GM18511 (cell line): ENCODE measurements around the gene SLC15A5.

Experiments
- ATAC-seq: cut with Tn5 transposase; IDR thresholded peaks from one replicate; pipeline ENCODE4 v1.9.1; 2021; ENCODE audit warnings: mild to moderate bottlenecking, moderate library complexity; ENCODE audit not compliant: unreplicated experiment

The SLC15A5 gene, protein sequence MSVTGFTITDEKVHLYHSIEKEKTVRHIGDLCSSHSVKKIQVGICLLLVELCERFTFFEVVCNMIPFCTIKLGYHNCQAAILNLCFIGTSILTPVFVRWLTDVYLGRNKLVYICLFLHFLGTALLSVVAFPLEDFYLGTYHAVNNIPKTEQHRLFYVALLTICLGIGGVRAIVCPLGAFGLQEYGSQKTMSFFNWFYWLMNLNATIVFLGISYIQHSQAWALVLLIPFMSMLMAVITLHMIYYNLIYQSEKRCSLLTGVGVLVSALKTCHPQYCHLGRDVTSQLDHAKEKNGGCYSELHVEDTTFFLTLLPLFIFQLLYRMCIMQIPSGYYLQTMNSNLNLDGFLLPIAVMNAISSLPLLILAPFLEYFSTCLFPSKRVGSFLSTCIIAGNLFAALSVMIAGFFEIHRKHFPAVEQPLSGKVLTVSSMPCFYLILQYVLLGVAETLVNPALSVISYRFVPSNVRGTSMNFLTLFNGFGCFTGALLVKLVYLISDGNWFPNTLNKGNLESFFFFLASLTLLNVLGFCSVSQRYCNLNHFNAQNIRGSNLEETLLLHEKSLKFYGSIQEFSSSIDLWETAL

DNA sequence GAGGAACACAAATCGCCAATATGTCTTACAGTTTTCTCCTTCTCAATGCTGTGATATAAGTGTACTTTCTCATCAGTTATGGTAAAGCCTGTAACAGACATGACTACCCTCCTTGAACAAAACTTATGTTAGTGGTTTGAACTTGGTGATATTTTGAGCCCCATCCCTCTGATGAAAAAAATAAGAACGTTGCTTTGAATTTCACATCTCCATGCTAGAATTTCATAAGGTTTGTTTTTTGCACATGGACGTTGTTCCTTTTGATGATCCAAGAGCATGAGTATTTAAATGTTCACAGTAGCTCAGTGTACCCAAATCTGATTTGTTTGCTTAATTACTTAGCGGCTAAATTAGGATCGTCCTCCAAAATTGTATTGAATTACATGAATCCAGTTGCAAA is at the start of gene SLC15A5:
Gene SLC15A5, minus strand, starts transcription at position 101 of the 400 bp plus-strand sequence. Its CDS starts 0 bp downstream, at position 101.
- ATAC-seq, result no peak

DNA sequence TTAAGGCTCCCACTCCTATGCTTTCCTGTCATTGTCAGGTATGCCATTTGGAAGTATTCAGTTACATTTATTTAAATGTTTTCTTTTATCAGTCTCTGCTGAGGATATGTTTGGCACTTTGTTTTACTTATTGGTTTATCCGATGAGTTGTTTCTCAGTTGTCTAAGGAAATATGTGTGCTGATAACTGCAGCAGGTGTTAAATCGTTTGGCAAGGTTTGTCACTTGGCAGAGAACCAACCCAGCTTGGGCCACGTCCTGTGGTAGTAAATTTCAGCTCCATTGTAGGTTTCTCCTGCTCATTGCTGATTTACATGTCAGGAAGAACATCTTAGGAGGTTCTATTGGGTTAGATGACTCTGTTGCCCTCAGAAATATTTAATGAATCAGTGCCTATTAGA is 47.9 kb upstream of the SLC15A5 start:
- no peak for ATAC-seq

DNA sequence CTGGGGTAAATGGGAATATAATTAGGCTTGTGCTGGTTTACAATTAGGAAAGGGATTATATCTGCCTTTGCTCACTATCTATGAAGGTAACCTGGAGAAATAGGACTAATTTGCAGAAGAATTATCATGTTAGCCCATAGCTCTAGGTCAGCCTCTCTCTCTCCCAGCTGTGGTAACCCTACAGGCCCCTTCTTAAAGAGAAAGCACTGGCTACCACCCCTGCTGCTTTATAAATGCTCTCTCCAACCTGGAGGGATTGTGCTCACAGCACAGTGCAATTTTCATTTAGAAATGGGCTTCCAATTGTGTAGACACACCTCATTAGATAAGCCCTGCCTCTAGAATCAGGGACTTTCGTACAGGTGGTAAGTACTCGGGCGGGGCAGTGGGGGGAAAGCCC is 47.3 kb upstream of the SLC15A5 start:
- no peak for ATAC-seq

DNA sequence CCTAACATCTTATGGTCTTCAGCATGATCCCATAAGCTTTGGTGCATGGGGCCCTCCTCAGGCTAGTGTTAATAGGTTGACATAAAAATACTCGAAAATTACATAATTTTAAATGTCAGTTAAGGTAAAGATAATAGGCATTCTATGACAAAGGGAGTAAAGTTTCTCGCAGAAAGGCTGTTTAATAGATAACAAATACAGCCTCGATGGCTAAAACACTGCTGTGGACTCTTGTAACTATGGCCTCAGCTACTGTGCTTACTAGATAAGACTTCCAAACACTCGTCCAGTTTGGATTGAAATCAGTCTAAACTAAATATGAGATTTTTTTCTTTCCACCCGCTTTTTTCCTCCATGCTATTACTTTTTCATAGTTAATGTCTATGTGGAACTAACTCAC is 46.8 kb upstream of the SLC15A5 start:
- no peak for ATAC-seq

DNA sequence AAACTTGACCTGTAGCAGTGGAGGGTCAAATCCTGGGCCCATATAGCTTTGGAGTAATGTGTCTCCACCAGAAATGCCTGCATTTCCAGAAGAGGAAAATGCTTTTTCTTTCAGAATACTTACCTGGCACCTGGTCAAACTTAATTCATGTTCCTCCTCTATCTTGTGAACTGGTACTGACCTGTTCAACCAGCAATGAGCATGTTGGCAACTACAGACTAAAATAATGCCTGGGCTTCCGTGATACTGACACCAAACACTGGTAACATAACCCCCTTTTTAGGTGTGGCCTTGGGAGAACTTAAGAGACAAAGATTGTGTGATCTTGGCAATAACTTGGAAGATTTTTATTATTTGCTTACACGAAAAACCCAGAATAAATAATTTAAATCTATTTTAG is 46.2 kb upstream of the SLC15A5 start:
- ATAC-seq, result no peak

DNA sequence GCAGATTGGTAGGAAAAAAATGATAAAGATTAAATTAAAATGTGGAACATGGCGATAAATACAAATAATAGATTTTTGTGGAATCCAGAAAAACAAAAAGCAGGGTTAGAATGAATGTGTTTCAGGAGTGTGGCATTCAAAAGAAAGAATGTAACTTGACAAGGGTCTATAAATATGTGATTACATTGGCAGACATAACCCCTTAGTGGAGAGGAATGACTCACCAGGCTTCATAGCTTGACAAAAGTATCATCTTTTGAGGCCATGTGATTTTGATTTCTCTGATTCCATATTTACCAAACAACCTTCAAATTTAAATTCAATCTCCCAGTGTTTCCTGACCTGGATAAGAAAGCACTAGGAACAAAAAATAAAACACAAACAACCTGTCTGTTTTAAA is 45.5 kb upstream of the SLC15A5 start:
- ATAC-seq, result no peak

DNA sequence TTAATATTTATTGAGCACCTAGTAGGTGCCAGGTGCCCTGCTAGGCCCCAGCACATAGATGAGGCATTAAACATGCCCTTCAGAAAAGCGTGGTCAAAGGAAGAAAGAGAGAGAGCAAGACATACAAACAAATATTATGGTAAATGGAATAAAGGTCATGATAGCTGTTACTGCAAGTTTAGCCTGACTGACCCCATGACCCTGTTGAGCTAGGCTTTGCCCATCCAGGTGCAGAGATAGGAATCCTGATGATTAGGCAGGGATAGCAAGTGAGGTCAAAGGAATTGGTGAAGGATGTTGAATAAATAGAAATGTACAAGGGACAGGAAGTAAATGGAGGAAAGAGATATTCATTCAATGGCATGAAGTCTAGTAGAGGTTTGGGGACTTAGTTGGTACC is 33.4 kb upstream of the SLC15A5 start:
- no peak for ATAC-seq

DNA sequence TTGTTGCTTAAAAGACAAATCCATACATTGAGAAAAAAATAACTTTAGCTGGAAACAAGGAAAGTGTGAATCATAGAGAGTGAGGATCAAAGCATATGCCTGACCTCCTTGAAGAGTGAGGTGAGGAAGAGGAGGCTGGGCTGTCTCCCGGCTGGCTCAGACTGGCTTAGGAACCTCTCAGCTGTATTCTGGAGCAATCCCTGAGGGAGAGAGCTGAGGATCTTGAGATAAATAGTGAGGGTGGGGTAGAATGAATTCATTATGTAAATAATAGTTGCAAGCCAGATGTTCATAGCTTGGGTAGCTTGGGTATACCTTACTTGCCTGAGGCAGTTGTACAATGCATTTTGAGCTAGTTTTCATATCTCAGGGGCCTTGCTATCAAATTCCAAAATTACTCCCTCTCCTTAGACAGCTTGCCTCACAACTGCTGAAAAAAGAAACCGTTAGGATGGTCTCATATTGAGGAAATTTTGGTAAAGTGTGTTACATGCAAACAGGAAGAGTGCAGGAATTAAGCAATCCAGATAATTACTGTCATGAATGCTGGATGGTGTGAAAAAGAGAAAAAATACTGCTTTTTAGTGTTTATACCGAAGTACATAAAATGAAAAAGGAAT is 30.5 kb upstream of the SLC15A5 start:
- ATAC-seq, result no peak

DNA sequence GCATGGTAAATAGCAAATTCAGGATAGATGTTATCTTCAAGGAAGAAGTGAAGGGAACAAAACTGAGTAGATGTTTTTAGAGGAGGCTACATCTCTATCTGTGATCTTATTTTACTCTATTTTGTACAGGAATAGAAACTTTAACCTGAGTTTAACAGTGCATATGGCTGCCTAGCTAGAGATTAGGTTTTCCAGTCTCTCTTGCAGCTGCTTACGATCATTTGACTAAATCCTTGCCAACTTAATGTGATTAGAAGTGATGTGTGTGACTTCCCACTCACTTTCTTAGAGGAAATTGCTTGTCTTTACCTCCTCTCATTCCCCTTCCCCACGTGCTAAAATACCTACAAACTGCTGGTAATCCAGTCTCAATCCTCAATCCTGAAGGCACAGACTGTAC is 26.5 kb upstream of the SLC15A5 start:
- ATAC-seq, result no peak

DNA sequence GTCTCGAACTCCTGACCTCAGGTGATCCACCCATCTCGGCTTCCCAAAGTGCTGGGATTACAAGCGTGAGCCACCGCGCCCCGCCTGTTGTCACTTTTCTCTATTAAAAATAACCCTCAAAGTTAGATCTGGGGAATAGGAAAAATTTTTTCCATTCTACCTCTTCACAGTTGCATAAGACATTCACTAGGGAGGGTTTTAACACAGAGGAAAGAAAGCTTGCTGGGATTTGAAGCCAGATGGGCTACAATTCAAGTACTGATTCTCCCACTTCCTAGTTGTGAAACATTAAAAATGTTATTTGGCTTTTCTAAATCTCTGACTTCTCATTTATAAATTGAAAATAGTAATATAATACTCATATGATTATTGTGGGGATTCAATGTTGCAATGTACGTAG is 23.3 kb upstream of the SLC15A5 start:
- no peak for ATAC-seq

DNA sequence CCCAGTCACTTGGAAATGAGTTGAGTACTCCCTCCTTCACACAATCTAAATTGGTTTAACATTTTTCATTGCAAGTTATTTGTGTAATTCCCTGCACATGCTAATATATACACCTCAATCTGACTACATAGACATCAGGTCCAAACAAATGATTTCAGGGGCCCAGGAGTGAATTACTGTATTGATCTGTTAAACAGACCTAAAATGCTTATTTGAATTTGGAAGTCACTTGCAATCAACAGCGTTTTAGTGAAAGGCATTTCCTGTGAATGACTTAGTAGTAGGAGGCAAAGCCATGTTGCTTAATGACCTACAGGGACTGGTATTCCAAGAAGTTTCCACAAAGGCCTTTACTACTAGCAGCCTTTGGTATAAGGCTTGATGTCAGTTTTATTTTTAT is 22.6 kb upstream of the SLC15A5 start:
- no peak for ATAC-seq

DNA sequence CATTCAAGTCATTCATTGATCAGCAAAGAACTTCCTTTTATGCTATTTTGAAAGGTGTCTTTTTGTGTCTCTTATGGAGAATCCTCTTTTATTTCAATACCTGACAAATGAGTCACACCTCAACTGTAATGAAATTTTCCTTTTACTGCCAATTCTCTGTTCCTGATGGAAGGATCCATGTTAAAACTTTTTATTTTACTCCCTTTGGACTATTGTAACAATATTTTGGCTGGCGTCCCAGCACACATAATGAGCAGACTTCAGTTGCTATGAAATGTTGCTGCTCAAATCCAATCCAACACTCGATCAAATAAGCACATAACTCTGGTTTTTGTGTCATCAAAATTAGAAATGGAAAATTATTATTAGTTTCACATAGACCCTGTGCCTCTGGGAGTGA is 21.9 kb upstream of the SLC15A5 start:
- no peak for ATAC-seq

DNA sequence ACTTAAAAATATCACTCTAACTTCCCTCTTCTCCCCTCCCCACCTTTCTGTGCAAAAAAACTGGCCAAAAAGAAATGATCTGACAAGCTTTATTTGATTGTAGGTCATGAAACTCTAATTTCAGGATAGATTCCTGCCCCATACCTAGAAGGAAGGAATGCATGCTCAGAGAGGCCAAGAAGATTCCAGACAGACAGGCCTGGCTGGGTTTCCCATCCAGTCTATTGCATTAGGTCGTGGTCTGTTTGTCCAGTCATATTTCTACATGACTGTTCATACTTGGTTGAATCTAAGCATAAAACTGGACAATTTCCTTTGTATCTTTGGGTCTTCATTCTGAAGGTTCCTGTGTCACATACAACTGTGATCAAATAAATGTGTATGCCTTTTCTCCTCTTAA is 20.0 kb upstream of the SLC15A5 start:
- no peak for ATAC-seq

DNA sequence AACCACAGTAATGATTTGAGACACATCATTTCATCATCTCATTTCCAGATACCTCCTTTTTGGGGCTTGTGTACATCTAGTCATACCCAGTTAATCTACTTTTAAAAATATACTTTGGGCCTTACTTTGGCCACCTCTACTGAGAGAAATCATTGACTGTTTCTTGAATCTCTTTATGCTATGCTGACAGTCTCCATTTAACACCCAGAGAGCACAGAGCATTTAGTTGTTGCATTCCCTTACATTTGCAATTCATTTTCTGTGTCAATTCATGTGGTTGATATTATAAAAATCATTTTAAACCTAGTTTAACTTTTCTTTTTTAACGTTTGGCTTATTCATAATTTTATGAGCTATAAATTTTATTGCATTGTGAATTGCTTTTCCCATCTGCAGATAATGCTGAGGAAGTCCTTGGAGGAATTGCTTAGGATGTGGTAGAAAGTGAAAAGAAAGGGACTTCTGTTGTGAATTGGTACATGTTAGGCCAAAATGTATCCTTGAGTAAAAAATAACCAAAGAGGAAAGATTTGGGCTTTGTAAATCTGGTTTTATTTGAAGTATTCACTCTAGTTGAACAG is 17.0 kb upstream of the SLC15A5 start:
- no peak for ATAC-seq

DNA sequence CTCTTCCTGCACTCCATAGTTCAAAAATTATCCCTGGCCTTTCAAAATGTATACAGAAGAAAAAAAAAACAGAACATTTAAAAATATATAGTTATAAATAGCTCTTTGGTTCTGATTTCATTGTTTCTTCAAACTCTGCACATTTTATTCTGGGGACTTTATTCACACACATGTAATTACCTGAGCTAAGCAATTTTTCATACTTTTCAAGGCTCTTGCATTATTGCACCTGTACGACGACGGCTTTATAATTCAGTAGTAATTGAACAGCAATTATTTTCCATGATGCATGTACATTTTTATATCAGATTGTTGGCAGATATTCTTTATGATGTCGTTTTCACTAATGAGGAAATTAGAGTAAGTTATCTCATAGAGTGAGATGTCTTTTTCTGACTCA is 13.5 kb upstream of the SLC15A5 start:
- ATAC-seq, result no peak

DNA sequence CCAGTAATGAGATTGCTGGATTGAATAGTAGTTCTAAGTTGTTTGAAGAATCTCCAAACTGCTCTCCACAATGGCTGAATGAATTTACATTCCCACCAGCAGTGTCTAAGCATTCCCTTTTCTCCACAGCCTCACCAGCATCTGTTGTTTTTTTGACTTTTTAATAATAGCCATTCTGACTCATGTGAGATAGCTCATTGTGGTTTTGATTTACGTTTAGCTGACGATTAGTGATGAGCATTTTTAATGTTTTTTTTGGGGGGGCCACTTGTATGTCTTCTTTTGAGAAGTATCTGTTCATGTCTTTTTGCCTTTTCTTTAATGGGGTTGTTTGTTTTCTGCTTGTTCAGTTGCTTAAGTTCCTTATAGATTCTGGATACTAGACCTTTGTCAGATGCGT is 8.1 kb upstream of the SLC15A5 start:
- ATAC-seq, result no peak

DNA sequence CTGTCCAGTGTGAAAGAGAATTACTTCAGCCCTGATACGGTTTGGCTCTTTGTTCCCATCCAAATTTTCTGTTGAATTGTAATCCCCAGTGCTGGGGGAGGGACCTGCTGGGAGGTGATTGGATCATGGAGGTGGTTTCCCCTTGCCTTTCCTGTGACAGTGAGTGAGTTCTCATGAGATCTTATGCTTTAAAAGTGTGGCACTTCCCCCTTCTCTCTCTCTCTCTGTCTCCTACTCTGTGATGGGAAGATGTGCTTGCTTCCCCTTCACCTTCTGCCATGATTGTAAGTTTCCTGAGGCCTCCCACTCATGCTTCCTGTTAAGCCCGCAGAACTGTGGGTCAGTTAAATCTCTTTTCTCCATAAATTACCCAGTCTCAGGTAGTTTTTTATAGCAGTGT is 5.5 kb upstream of the SLC15A5 start:
- no peak for ATAC-seq

DNA sequence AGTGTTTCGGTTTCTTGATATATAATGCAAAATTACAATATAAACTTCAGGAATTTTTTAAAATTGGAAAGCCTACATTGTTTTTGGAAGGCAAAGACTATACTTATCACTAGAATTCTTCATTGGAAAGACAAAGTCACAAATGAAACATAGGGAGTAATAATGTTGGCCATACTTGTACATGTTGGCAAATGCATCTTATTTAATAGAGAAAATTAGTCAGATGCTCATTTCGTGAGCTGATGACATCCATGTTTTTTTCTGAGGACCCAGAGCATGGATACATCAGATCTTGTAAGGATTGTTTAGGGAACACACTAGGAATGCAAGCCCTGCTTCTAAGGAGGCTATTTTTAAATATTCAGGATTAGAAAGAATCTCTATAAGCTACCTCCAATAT is 4.6 kb upstream of the SLC15A5 start:
- no peak for ATAC-seq

DNA sequence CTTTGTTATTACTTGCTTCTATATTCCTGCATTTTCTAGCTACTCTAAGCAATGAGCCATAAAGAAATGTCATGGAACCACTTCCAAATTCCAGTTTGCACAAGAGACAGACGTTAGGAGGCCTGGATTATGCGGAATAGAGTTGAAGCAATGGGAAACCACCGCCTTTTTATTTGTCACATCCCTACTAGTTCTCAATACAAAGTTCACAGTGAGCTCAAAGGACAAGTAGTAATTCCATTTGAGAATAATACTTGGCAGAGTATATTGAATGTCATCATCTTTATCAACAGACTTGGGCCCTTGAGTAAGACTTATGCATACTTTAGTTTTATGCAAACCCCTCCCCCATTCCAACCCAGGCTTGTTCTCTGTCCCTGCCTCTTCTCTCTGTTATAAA is 3.7 kb upstream of the SLC15A5 start:
- no peak for ATAC-seq

DNA sequence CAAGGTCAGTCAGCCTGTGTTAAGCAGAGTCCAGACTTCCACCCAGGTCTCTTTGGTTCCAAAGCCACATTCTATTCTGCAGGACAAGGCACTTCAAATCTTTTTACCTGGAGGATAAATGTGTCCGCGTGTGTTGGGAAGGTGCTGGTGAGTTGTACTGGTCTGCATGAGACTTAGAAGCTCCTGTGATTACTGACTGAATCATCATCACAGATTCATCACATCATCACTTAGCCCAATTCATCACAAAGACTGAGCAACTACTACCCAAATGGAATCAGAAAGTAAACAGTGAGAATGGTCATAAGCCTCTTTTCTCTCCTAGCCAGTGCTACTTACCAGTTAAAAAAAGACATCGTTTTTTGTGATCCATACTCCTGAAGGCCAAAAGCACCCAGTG is 5.3 kb downstream of the SLC15A5 start:
- no peak for ATAC-seq

DNA sequence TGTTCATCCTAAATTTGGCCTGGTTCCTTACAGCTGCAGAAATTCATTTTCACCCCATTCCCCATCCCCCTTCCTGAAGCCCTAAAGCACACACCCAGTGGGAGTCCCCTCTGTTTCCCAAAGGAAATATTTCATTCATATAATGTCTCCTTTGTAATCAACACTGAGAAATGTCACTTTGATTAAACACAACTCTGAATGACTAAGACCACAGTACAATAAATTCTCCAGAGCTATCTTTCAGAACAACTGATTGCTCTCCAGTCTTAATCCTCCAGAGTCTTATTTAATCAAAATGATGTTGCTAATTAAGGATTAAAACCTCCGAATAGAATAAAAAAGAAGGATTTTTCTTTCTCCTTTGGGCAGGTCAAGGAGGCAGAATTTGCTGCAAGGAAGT is 6.4 kb downstream of the SLC15A5 start:
- no peak for ATAC-seq

DNA sequence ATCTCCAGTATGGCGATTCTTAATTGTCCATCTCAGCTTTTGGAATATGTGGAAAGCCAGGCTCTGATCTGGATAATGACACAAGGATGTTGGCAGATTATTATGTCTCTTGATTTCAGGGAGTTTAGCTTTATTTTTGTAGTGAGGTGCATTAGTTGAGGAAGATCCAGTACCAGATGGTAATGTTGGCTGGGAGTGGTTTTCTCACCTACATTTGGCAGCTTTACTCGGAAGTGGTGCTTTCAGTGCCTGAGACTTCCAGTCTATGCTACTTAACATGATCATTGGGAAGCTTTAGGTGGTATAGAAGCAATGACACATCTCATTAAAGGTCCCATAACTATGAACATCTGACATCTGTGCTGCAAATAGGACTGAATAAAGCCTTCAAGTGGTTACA is 7.5 kb downstream of the SLC15A5 start:
- ATAC-seq, result no peak
